Stomach (tissue), 9 donors: ENCODE data around the gene PLA2G3. TPM values are rescaled to one million over a fixed set of nuclear protein-coding genes. Genes with fewer than 3 reads are reported as not detected.

Experiments used
- DNase-seq, 2 donors: peaks; one replicate each; pipeline versions ENCODE4 v3.0.0 to v3.0.0-alpha.2; 2013 to 2019
- H3K27ac ChIP-seq, 5 donors: fragments of 200-600 bp in 4 of 5; sonication (generic) in 4 of 5; one replicate each; pipeline ENCODE4 v1.5.1; 2013 to 2019; ENCODE audit warnings: mild to moderate bottlenecking in 1 of 5, moderate library complexity in 1 of 5
- H3K27me3 ChIP-seq, 3 donors: fragments of 200-600 bp; sonication (generic); one replicate each; pipeline ENCODE4 v1.5.1; 2017 to 2019; ENCODE audit warnings: mixed run types in 1 of 3
- H3K36me3 ChIP-seq, 4 donors: fragments of 200-600 bp; sonication (generic); 1 replicate in 3 of 4; 2 replicates in 1 of 4; pipeline ENCODE4 v1.5.1; 2016 to 2019
- H3K4me1 ChIP-seq, 4 donors: fragments of 200-600 bp; sonication (generic); one replicate each; pipeline ENCODE4 v1.5.1; 2016 to 2019
- H3K4me3 ChIP-seq, 4 donors: fragments of 200-600 bp; sonication (generic) in 3 of 4; one replicate each; pipeline ENCODE4 v1.5.1; 2016 to 2019; ENCODE audit warnings: mild to moderate bottlenecking in 1 of 4
- H3K9me3 ChIP-seq, 4 donors: fragments of 200-600 bp; sonication (generic); one replicate each; pipeline ENCODE4 v1.5.1; 2016 to 2019
- EP300 ChIP-seq: sonication (generic); formaldehyde crosslinking; IDR thresholded peaks from one replicate; pipeline ENCODE4 v1.6.1; 2017; ENCODE audit warnings: antibody characterized with exemption
- POLR2A ChIP-seq, 4 donors: fragments of 450-650 bp; IDR thresholded peaks; one replicate each; pipeline ENCODE4 v1.6.1; 2016; ENCODE audit warnings: antibody characterized with exemption in 4 of 4, control low read depth in 2 of 4, mild to moderate bottlenecking in 1 of 4, moderate library complexity in 1 of 4
- POLR2AphosphoS5 ChIP-seq, 3 donors: sonication (generic); formaldehyde crosslinking; IDR thresholded peaks; one replicate each; pipeline ENCODE4 v1.6.1; 2016; ENCODE audit warnings: antibody characterized with exemption in 3 of 3
- WGBS, 5 donors: extraction: QIAGEN DNeasy Blood & Tissue Kit in 3 of 5; methylation state at CpG; one replicate each; pipeline versions ENCODE4 v1.1.5 to v1.1.7; 2013 to 2018; 5-methylcytosine and 5-hydroxymethylcytosine counted together
- intact Hi-C: fragments of 100-400 bp; cut with DNase I; formaldehyde crosslinking; loops from one replicate; pipeline ENCODE4 v1.15.1; 2023; ENCODE audit warnings: low total_unique reads
- polyA plus RNA-seq, 3 donors: library from polyadenylated mRNA; stranded (reverse); fragments of 200-250 nt; gene quantifications; one replicate each; pipeline ENCODE4 v1.2.3, GENCODE V29; 2013
- total RNA-seq, 5 donors: library from RNA; depleted of rRNA; stranded (reverse); fragments of >200 nt; gene quantifications; one replicate each; pipeline versions ENCODE4 v1.1.0 to v1.2.3, GENCODE V29; 2014 to 2016
- TF ChIP-seq, protein P1 (sequence below), 7 experiments: fragments of 450-650 bp in 4 of 7; fragments of 200-600 bp in 3 of 7; sonication (generic) in 3 of 7; IDR thresholded peaks; one replicate each; pipeline ENCODE4 v1.5.1; 2016 to 2019; ENCODE audit warnings: antibody characterized with exemption in 7 of 7, control low read depth in 2 of 7, mild to moderate bottlenecking in 1 of 7
- donor health status: healthy with polysubstance abuse.
- donor health status: Bipolar disorder and iron deficiency.
- donor health status: healthy.

PLA2G3 gene
- total and polyA plus RNA-seq, 8 donors, result 0.75 to 2.5 TPM; not detected in 6

DNA sequence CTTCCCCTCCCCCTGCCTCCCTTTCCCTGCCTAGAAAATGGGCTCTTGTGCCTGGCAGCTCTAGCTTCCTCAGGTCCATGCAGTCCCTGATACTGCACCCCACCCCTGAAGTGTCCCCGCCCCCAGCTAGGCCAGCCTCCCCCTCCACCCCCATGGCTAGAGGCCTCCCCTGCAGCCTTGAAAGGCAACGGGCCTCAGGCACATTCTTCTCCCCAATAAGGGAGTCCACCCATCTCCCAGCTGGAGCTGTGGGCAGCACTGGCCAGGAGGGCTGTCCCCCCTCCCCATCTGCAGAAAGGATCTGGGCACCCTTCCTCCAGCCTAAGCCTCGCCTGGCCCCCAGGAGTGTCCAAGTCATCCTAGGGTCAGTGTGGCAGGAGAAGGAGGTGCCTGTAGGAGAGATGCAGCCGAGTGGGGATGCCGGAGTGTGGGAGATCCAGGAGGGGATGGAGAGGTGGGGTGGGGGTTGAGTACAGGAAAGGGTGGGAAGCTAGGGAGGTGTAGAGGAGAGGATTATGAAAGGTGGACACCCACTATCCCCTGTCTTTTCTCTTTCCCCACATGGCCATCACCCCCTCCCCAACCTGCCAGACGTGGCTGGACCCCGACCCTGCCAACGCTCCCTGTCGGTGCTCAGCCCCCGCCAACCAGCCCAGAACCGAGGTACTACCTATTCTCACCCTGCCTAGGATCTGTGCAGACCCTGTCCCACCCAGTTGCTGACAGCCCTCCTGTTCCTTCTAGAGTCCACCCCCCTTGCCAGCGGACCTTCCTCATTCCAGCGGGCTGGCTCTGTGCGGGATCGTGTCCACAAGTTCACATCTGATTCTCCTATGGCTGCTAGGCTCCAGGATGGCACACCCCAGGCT, 49.9 kb downstream of the PLA2G3 start:
- Histone ChIP-seq H3K27me3 (no peaks in the 10 kb centered on the region), H3K4me3 (peak overlapping the region in 3 of 4 donors; percentile 42 to 45 (median 45)), H3K27ac (peak overlapping the region; percentile 10 to 96 (median 95)), H3K36me3 (peaks cover 75 to 88% (median 81%) of the 10 kb centered on the region in 4 donors), H3K9me3 (no peaks in the 10 kb centered on the region), H3K4me1 (peaks cover 23 to 92% (median 62%) of the 10 kb centered on the region in 4 donors)
- TF ChIP-seq, protein P1, sequence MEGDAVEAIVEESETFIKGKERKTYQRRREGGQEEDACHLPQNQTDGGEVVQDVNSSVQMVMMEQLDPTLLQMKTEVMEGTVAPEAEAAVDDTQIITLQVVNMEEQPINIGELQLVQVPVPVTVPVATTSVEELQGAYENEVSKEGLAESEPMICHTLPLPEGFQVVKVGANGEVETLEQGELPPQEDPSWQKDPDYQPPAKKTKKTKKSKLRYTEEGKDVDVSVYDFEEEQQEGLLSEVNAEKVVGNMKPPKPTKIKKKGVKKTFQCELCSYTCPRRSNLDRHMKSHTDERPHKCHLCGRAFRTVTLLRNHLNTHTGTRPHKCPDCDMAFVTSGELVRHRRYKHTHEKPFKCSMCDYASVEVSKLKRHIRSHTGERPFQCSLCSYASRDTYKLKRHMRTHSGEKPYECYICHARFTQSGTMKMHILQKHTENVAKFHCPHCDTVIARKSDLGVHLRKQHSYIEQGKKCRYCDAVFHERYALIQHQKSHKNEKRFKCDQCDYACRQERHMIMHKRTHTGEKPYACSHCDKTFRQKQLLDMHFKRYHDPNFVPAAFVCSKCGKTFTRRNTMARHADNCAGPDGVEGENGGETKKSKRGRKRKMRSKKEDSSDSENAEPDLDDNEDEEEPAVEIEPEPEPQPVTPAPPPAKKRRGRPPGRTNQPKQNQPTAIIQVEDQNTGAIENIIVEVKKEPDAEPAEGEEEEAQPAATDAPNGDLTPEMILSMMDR (IDR thresholded peaks at IDR 0.05), result no peak
- TF ChIP-seq POLR2AphosphoS5 (IDR thresholded peaks at IDR 0.05), result peak in 2 of 3 donors; percentile 23 to 90
- TF ChIP-seq POLR2A (IDR thresholded peaks at IDR 0.05), result no peak
- peak; percentile 44 for TF ChIP-seq EP300
- 64 to 86% (median 83%) methylated on average over 13 to 15 of the region's 15 CpGs for WGBS, 5 donors
- intact Hi-C loops, result no loop called here
- peak in 1 of 2 donors; percentile 69 for DNase-seq

- DNase-seq, result peak; percentile 54 to 70
- no peak for TF ChIP-seq POLR2AphosphoS5 (IDR thresholded peaks at IDR 0.05)
- TF ChIP-seq POLR2A (IDR thresholded peaks at IDR 0.05), result no peak
- TF ChIP-seq, protein P1 (IDR thresholded peaks at IDR 0.05), result peak in 5 of 7 experiments; percentile 64 to 82 (median 70)
- TF ChIP-seq EP300, result no peak
- 51 to 81% (median 68%) methylated on average over 3 to 9 of the region's 9 CpGs for WGBS, 5 donors
- peaks cover 70 to 78% (median 71%) of the 10 kb centered on the region in 4 donors for H3K36me3 ChIP-seq
- intact Hi-C loops, result loop anchor here (5.0 kb wide), 1 partner anchor 142 kb away; no protein-coding TSS in a partner anchor
- H3K9me3 ChIP-seq, result no peaks in the 10 kb centered on the region
- no peaks in the 10 kb centered on the region for H3K27me3 ChIP-seq
- H3K4me1 ChIP-seq, result peaks cover 26 to 91% (median 65%) of the 10 kb centered on the region in 4 donors
- peak overlapping the region; percentile 5 to 96 (median 95) for H3K27ac ChIP-seq
- peak overlapping the region in 3 of 4 donors; percentile 15 to 42 (median 17) for H3K4me3 ChIP-seq
These were observed 50.9 kb downstream of the PLA2G3 start for GRCh38 chr22:31089160-31090100.

DNA sequence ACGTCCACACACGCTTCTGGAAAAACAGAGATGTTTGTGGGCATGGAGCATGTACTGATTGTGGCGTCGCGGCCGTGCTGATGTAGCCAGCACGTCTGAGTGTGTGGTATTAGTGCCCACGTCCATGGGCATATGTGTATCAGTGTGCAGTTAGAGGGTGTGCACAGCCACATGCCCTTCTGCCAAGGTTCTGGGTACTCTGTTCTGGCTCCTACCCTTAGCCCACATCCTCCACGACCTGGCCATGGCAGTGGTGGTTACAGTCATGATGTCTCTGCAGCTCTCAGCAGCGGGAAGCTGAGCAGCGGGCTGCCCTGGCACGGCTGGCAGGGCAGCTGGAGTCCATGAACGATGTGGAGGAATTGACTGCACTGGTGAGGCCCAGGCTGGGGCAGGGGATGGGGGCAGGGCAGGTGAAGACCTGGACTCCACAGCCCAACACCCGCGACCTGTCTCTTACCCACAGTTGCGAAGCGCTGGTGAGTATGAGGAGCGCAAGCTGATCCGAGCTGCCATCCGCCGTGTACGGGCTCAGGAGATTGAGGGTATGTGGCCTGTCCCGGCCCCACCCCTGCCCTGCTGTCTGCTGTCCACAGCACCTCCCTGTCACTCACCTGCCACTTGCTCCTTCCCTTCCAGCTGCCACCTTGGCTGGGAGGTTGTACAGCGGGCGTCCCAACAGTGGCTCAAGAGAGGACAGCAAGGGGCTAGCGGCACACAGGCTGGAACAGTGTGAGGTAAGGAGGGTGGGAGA, 51.9 kb downstream of the PLA2G3 start:
- no peak for TF ChIP-seq EP300
- no peak for TF ChIP-seq POLR2AphosphoS5 (IDR thresholded peaks at IDR 0.05)
- no peak for TF ChIP-seq POLR2A (IDR thresholded peaks at IDR 0.05)
- TF ChIP-seq, protein P1 (IDR thresholded peaks at IDR 0.05), result no peak
- peaks cover 60 to 68% (median 61%) of the 10 kb centered on the region in 4 donors for H3K36me3 ChIP-seq
- H3K9me3 ChIP-seq, result no peaks in the 10 kb centered on the region
- peak overlapping the region in 4 of 5 donors; percentile 89 to 96 (median 95) for H3K27ac ChIP-seq
- WGBS, 5 donors, result 83 to 87% (median 85%) methylated on average over 19 to 26 of the region's 26 CpGs
- peak in 1 of 2 donors; percentile 12 for DNase-seq
- H3K4me3 ChIP-seq, result peak overlapping the region in 2 of 4 donors; percentile 17 to 42
- peaks cover 36 to 90% (median 70%) of the 10 kb centered on the region in 4 donors for H3K4me1 ChIP-seq
- intact Hi-C loops, result loop anchor here (5.0 kb wide), 1 partner anchor 141 kb away; no protein-coding TSS in a partner anchor
- no peaks in the 10 kb centered on the region for H3K27me3 ChIP-seq
